Lung (tissue), 12 donors: Measurements from ENCODE around the gene XXYLT1. TPM values are rescaled to one million over a fixed set of nuclear protein-coding genes. Genes with fewer than 3 reads are reported as not detected.
A peak's percentile ranks its signal among the peaks of the same experiment; 100 is the strongest.

Experiments used
- ATAC-seq: fragments of 200-7000 bp; cut with Tn5 transposase; one replicate; pipeline ENCODE4 v1.9.1; 2020; ENCODE audit warnings: moderate number of reproducible peaks; ENCODE audit not compliant: insufficient read depth, low FRiP score
- DNase-seq, 3 donors: peaks; one replicate each; pipeline ENCODE4 v3.0.0-alpha.2; 2013 to 2017
- H3K27ac ChIP-seq, 2 donors: one replicate each; pipeline ENCODE4 v1.5.1; 2013; ENCODE audit warnings: mild to moderate bottlenecking in 2 of 2, moderate library complexity in 2 of 2, control low read depth in 1 of 2, inconsistent platforms in 1 of 2, low read depth in 1 of 2, low read length in 1 of 2
- H3K27me3 ChIP-seq, 3 donors: one replicate each; pipeline ENCODE4 v1.5.1; 2013; ENCODE audit warnings: low read length in 2 of 3; ENCODE audit not compliant: control insufficient read depth in 3 of 3, insufficient read depth in 3 of 3
- H3K36me3 ChIP-seq, 4 donors: one replicate each; pipeline ENCODE4 v1.5.1; 2013; ENCODE audit warnings: low read length in 4 of 4, mild to moderate bottlenecking in 1 of 4, moderate library complexity in 1 of 4; ENCODE audit not compliant: control insufficient read depth in 4 of 4, insufficient read depth in 4 of 4
- H3K4me1 ChIP-seq, 5 donors: one replicate each; pipeline ENCODE4 v1.5.1; 2013; ENCODE audit warnings: low read length in 5 of 5, mild to moderate bottlenecking in 2 of 5, moderate library complexity in 1 of 5; ENCODE audit not compliant: control insufficient read depth in 5 of 5, insufficient read depth in 5 of 5
- H3K4me3 ChIP-seq: one replicate; pipeline ENCODE4 v1.5.1; 2013; ENCODE audit warnings: mild to moderate bottlenecking, control low read depth, moderate library complexity
- H3K9ac ChIP-seq, 2 donors: one replicate each; pipeline ENCODE4 v1.5.1; 2013; ENCODE audit warnings: low read length in 2 of 2, control low read depth in 1 of 2; ENCODE audit not compliant: insufficient read depth in 1 of 2
- H3K9me3 ChIP-seq, 4 donors: one replicate each; pipeline ENCODE4 v1.5.1; 2013; ENCODE audit warnings: low read length in 3 of 4, mild to moderate bottlenecking in 1 of 4, moderate library complexity in 1 of 4; ENCODE audit not compliant: control insufficient read depth in 4 of 4, insufficient read depth in 3 of 4
- CTCF ChIP-seq: IDR thresholded peaks from 2 replicates; pipeline ENCODE4 v1.5.1; 2012; ENCODE audit warnings: mild to moderate bottlenecking; ENCODE audit errors: control extremely low read depth, extremely low read depth
- WGBS, 2 donors: extraction: QIAGEN DNeasy Blood & Tissue Kit; methylation state at CpG; one replicate each; pipeline ENCODE4 v1.1.7; 2013; 5-methylcytosine and 5-hydroxymethylcytosine counted together
- polyA plus RNA-seq, 2 donors: library from polyadenylated mRNA; stranded (reverse); fragments of 200-250 nt; gene quantifications; one replicate each; pipeline ENCODE4 v1.2.1, GENCODE V29; 2013
- total RNA-seq, 2 donors: library from RNA; depleted of rRNA in 1 of 2; stranded (reverse); fragments of >200 nt in 1 of 2; gene quantifications; one replicate each; pipeline ENCODE4 v1.2.1, GENCODE V29; 2014 to 2021
- donor health status: control.
- donor health status: control.
- donor health status: Bipolar disorder and iron deficiency.
- donor health status: healthy.
- donor health status: DM: yes; HTN: yes; CAD: no.

XXYLT1 gene
- total and polyA plus RNA-seq, 4 donors: 4.7 to 15.4 (median 11.4) TPM

GRCh38 chr3:195250473-195251251, 20.3 kb downstream of the XXYLT1 start:
- Histone ChIP-seq H3K27me3 (no peaks in the 10 kb centered on the region), H3K9me3 (no peaks in the 10 kb centered on the region), H3K36me3 (peaks cover 0 to 3% (median 0%) of the 10 kb centered on the region in 4 donors), H3K9ac (no peak overlapping the region), H3K4me1 (peaks cover 0 to 29% (median 4%) of the 10 kb centered on the region in 5 donors), H3K27ac (no peak overlapping the region), H3K4me3 (no peak overlapping the region)
- peak in 1 of 3 donors; percentile 39 for DNase-seq
- 49 to 65% methylated on average over 14 of the region's 14 CpGs for WGBS, 2 donors
- no peak for TF ChIP-seq CTCF
- no peak for ATAC-seq

- H3K4me3 ChIP-seq: no peak overlapping the region
- H3K27me3 ChIP-seq: no peaks in the 10 kb centered on the region
- no peak for TF ChIP-seq CTCF
- H3K4me1 ChIP-seq: peaks cover 0 to 26% (median 4%) of the 10 kb centered on the region in 5 donors
- H3K36me3 ChIP-seq: peaks cover 0 to 1% (median 0%) of the 10 kb centered on the region in 4 donors
- DNase-seq (no peak), ATAC-seq (no peak)
- H3K9me3 ChIP-seq: no peaks in the 10 kb centered on the region
- no peak overlapping the region for H3K9ac ChIP-seq
- no peak overlapping the region for H3K27ac ChIP-seq
- 94% methylated on average over 11 of the region's 11 CpGs for WGBS, 2 donors
Observed at GRCh38 chr3:195249858-195250464, 21.0 kb downstream of the XXYLT1 start.

- Histone ChIP-seq H3K27me3 (no peaks in the 10 kb centered on the region), H3K9ac (no peak overlapping the region), H3K9me3 (no peaks in the 10 kb centered on the region), H3K4me3 (no peak overlapping the region), H3K4me1 (peaks cover 0 to 21% (median 1%) of the 10 kb centered on the region in 5 donors), H3K36me3 (no peaks in the 10 kb centered on the region), H3K27ac (no peak overlapping the region)
- WGBS, 2 donors: 96% methylated on average over 21 of the region's 21 CpGs
- no peak for TF ChIP-seq CTCF
- no peak for ATAC-seq
- DNase-seq: no peak
Observed at GRCh38 chr3:195249057-195249770, 21.7 kb downstream of the XXYLT1 start.
